Stimulated activated CD8-positive, alpha-beta memory T cell treated with anti-CD3 and anti-CD28 coated beads, Interleukin-15, amount 100 ng/mL, for 48 hours (primary cell): Measurements from ENCODE around the gene ZNF808.
A peak's percentile ranks its signal among the peaks of the same experiment; 100 is the strongest.
"Not testable (repeated sequence)": the region's sequence is repeated elsewhere in the genome, so short reads cannot be mapped to it uniquely, and the experiment has no call there.

Source experiments
- DNase-seq, 2 donors: peaks; one replicate each; pipeline ENCODE4 v3.0.0-alpha.2; 2020; ENCODE audit warnings: low read depth in 2 of 2

Gene ZNF808

DNA sequence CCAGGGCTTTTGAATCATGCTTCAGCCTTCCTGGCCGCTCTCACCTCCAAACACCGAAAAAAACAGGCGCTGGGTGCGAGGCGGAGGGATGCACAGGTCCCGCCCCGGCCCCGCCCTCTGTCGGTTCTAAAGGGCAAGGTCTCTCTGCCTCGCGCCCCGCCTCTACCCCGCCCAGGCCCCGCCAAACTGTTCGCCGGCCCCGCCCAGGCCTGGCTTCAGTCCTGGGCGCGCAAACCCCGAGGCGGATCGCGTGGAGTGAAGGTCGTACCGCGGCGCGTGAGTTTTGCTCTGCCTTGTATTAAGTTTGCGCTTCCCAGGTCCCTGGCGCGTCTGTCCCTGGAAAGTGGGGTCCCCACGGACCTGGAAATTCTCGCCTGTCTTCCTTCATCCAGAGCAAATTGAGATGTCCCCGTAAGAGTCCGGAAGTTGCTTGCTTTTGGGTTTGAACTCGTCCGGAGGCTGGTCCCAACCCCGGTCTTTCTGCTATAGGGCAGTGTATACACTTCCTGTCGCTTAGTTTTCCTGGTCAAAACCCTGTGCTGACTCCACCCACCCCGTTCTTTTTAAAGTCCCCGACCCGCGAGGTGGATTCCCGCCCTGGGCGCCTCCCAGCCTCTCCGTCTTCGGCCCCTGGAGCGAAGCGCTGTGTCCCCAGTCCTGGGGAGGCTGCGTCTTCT lies 8.4 kb downstream of the ZNF808 start:
- DNase-seq: peak; percentile 85 to 86

DNA sequence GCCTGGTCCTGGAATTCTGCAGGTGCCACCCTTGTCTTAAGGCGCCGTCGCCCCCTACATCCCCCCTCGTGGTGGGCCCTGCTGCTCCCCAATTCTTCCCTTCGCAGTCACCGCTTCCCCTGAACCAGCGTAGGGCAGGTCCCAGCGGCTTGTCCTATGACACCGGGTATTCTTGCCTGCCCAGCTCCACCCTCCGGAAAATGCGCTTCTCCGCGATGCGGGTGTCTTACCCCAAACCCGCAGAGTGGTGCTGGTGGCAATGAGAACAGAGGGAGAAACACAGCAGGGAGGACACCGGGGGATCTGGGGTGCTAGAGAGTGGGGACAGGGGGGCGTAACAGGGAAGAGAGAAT lies 9.0 kb downstream of the ZNF808 start:
- peak; percentile 12 to 19 for DNase-seq

DNA sequence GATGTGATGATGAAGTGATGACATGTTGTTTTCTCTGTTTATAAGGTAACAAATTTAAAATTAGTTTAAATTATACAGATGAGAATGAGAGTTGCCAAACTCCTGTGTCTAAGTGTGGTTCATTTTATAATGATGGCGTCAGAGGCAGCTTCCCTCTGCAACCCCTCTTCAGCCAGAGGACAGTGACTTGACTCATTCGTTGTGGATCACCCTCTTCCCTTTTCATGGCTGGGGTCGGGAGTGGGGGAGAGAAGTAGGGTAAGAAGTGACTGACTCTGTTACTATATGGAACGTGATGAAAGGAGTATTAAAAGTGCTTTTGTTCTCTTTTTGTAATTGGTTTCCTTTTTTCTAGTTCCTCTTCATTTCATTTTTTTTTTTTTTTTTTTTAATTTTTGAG lies 11.3 kb downstream of the ZNF808 start:
- DNase-seq: not testable (repeated sequence)

DNA sequence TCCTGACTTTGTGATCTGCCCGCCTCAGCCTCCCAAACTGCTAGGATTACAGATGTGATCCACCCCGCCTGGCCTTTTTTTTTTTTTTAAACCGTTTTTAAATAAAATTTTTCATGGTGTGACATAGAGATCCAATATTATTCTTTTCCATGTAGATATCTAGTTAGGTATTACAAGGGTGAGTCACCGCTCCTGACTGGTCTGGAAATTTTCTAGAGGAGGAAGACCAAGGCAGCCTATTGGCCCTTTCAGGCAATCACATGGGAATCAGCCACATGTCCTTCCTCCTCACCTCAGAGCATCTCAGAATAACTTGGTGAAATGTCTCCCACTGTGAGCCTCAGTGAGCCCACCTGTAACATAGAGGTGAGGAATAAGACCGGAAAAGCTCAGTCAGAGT lies 13.7 kb downstream of the ZNF808 start:
- not testable (repeated sequence) for DNase-seq

DNA sequence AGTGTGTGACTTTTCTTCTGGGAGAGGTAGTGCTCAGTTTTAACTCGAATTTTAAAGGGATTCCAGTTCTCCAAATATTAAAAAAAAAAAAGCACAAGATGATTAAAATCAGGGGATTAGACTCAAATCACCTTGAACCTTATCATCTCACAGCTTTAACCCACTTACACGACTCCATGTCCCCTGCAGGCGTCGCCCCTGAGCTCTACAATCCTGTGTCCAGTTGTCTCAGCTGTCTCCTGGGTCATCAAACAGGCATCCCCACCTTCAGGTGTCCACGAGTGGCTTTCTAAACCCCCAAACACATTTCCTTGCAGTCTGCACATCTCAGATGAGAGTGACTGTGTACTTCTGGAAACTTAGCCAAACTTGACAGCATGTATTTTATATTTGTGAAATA lies 14.1 kb downstream of the ZNF808 start:
- no peak for DNase-seq

DNA sequence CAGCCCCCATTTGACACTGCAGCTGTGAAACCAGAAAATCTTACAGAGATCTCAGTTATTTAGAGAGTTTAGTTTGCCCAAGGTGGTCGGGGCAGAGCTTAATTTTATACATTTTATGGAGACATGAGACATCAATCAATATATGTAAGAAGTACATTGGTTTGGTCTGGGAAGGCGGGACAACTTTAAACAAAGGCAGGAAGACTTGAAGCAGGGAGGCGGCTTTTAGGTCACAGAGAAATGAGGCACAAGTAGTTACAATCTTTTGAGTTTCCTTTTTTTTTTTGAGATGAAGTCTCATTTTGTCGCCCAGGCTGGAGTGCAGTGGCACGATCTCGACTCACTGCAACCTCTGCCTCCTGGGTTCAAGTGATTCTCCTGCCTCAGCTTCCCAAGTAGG lies 15.1 kb downstream of the ZNF808 start:
- not testable (repeated sequence) for DNase-seq

DNA sequence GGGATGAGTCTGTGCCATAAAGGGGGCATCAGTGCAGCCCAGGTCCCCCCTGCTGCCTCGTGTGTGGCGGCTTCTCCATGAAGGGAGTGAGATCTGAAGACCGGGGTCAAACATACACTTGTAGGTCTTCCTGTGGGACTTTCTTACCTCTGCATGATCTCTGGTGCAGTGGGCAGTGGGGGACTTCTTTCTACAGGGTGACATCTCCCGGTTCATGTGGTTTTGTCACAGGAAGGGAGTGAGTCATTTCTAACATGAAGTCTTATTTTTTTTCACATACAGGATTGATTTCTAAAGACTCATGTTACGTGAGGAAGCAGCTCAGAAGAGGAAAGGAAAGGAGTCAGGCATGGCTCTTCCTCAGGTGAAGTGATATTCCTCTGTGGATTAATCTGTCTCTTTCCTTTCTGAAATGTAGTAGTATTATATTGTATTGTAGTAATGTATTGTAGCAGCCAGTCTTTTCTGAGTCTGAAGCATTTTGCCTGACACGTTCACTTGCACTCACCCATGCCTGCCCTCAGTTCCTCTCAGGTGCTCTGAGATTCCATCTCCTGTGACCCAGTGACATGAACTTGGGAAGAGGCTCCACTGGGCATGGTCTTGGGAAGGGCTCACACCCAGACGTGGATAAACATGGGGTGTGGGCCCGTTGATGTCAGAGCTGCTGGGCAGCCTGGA lies 15.7 kb downstream of the ZNF808 start:
- peak; percentile 11 to 17 for DNase-seq

DNA sequence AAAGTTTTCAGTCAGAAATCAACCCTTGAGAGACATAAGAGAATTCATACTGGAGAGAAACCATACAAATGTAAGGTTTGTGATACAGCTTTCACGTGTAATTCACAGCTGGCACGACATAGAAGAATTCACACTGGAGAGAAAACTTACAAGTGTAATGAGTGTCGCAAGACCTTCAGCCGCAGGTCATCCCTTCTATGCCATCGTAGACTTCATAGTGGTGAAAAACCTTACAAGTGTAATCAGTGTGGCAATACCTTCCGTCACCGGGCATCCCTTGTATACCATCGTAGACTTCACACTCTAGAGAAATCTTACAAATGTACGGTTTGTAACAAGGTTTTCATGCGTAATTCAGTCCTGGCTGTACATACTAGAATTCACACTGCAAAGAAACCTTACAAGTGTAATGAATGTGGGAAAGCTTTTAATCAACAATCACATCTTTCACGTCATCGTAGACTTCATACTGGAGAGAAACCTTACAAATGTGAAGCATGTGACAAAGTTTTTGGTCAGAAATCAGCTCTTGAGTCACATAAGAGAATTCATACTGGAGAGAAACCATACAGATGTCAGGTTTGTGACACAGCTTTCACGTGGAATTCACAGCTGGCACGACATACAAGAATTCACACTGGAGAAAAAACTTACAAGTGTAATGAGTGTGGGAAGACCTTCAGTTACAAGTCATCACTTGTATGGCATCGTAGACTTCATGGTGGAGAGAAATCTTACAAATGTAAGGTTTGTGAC lies 26.9 kb downstream of the ZNF808 start:
- DNase-seq: no peak

DNA sequence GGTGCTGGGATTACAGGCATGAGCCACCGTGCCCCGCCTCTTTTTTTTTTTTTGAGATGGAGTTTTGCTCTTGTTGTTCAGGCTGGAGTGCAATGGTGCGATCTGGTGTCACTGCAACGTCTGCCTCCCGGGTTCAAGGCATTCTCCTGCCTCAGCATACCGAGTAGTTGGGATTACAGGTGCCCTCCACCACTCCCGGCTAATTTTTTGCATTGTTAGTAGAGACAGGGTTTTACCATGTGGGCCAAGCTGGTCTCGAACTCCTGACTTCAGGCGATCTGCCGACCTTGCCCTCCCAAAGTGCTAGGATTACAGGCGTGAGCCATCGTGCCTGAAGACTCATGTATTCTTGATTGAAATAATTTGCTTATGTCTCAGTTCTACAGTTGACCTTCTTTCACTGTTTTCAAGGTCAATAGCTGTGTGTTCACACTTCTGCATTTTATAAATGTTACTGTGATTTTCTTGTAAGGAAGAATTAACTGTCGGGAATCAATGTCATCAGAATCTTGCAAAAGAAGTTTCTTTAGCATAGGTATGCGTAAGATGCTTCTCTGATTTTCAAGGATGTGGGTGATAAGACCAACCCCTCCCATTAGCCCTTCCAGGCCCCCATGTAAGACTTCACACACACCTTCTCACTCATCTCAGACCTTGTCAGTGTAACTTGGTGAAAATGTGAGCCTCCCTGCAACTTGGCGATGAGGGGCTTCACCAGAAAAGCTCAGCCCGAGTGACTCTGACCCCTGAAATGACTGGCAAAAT lies 29.9 kb downstream of the ZNF808 start:
- no peak for DNase-seq

DNA sequence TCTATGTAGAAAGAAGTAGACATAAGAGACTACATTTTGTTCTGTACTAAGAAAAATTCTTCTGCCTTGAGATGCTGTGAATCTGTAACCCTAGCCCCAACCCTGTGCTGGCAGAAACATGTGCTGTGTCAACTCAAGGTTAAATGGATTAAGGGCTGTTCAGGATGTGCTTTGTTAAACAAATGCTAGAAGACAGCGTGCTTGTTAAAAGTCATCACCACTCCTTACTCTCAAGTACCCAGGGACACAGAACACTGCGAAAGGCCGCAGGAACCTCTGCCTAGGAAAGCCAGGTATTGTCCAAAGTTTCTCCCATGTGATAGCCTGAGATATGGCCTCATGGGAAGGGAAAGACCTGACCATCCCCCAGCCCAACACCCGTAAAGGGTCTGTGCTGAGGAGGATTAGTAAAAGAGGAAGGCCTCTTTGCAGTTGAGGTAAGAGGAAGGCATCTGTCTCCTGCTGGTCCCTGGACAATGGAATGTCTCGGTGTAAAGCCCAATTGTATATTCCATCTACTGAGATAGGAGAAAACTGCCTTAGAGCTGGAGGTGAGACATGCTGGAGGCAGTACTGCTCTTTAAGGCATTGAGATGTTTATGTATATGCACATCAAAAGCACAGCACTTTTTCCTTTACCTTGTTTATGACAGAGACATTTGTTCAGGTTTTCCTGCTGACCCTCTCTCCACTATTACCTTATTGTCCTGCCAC lies 31.4 kb downstream of the ZNF808 start:
- DNase-seq: not testable (repeated sequence)

DNA sequence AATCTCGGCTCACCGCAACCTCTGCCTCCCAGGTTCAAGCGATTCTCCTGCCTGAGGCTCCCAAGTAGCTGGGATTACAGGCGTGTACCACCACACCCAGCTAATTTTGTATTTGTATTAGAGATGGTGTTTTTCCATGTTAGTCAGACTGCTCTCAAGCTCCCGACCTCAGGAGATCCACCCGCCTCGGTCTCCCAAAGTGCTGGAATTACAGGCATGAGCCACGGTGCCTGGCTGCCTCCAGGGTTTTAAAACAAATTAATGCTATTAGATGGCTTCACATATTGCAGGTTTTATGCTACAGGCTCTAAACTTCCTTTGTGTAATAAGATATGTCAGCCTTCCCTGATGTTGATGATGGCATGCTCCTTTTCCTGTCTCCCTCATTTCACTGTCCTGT lies 34.1 kb downstream of the ZNF808 start:
- not testable (repeated sequence) for DNase-seq

DNA sequence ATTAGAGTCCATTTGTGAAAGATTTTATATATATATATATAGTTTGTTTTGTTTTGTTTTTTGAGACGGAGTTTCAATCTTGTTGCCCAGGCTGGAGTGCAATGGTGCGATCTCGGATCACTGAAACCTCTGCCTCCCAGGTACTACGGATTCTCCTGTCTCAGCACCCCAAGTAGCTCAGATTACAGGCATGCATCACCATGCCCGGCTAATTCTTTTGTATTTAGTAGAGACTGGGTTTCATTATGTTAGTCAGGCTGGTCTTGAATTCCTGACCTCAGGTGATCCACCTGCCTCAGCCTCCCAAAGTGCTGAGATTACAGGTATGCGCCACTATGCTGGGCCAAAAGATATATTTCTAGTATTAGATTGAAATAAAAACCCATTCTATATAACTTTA lies 38.7 kb downstream of the ZNF808 start:
- DNase-seq: no peak

DNA sequence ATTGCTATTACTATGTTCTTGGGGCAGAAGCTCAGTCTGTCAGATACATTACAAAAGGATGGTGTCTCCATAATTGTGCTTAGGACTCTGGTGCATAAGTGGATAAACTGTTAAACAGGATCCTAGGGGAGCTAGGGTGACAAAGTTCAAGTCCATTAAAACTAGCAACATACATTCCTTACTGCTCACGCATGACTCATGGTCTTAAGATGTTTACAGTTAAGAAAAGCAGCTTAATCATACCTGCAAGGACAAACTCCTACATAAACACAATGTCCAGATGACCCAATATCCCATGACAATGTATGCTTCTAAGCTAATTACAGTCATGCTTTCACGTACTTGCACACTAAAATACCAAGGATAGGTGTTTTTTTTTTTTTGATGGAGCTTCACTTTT lies 39.1 kb downstream of the ZNF808 start:
- no peak for DNase-seq

DNA sequence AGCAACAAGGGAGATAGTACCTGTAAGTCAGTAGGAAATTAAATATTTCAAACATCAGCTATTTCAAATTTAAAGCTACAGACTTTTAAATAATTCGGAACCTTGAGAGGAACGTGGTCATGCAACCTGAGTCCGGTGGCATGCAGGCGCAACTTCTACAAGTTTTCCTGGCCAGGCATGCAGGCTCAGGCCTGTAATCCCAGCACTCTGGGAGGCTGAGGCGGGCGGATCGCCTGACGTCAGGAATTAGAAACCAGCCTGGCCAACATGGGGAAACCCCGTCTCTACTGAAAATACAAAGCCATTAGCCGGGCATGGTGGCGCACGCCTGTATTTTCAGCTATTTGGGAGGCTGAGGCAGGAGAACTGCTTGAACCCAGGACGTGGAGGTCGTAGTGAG lies 40.5 kb downstream of the ZNF808 start:
- DNase-seq: no peak

DNA sequence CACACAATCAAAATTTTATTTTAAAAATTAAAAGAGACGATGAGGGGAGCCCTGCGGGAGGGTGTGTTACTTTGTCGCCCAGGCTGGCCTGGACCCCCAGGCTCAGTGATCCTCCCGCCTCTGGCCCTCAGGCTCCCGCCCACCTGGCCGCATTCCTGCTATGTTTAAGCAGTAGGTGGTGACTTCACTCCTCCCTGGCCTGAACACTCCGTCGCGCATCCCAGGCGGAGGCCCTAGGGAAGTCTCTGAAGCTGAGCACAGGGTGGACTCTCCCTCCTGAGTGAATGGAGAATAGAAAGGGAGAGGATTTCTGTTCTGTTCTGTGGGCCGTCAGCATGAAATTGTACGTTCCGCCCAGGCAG lies 42.2 kb downstream of the ZNF808 start:
- not testable (repeated sequence) for DNase-seq

DNA sequence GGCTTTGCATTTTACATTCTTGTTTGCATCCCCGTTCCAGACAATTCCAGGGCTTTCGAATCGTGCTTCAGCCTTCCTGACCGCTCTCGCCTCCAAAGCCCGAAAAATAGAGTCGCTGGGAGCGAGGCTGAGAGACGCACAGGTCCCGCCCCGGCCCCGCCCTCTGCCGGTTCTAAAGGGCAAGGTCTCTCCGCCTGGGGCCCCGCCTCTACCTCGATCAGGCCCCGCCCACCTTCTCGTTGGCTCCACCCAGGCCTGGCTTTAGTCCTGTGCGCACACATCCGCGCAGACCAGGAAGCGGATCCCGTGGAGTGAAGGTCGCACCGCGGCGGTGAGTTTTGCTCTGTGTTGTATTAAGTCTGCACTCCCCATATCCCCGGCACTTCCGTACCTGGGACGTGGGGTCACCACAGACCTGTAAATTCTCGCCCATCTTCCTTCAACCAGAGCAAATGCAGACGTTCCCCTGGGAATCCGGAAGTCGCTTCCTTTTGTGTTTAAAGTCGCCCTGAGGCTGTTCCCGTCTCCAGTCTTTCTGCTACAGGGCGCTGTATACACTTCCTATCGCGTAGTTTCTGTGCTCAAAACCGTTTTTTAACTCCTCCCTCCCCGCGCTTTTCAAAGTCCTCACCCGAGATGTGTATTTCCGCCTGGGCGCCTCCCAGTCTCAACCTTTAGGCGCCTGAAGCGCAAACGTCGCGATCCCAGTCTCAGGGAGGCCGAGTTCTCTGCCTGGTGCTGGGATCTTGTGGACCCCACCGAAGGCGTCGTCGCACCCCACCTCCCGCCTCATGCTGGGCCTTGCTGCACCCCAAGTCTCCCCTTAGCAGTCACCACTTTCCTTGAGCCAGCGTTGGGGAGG lies 42.8 kb downstream of the ZNF808 start, which contains the start of gene ZNF701:
Gene ZNF701, plus strand, starts transcription at position 288 of the 862 bp plus-strand sequence. CDS start 3,861 bp downstream, outside the sequence.
- DNase-seq: peak; percentile 82 to 87

DNA sequence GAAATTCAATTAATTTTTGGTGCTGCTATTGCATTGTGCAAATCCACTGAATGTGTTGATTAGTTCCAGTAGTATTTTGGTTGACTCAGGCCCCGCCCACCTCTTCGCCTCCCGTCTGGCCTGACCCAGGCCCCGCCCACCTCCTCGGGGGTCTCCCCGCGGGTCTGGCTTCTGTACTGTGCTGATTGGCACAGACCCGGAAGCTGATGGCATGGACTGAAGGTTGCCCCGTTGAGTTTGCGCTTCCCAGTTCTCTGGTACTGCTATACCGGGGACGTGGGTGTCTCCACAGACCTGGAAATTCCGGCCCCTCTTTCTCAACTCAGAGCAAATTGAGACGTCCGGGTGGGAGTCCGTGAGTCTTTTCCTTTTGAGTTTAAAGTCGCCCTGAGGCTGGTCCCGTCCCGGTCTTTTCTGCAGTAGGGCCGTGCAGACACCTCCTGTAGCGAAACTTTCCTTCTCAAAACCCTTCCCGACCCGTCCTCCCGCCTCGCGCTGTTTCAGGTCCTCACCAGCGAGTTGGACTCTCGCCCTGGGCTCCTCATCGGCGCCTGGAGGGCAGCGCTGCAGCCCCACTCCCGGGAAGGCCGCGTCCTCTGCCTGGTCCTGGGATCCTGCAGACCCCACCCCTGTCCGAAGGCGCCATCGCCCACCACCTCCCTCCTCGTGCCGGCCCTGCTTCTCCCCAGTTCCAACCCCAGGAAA lies 57.4 kb downstream of the ZNF808 start:
- DNase-seq: no peak

DNA sequence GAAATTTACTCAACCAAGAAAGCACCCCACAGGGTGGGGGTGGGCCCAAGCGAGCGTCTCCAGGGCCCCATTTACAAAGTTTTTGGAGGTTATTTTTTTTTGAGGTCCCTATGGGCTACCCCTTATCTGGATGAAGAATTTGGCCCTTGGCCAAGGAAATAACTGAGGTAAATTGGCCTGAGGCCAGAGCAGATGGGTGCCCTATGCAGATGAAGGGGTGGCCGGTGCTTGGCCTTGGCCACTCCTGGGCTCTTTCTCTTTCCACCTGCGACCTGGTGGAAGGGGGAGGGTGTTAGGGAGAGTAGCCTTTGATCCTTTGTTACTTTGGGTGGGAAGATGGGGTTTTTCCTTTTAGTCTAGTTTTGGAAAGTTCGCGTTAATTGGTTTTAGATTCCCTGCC lies 58.1 kb downstream of the ZNF808 start:
- no peak for DNase-seq

DNA sequence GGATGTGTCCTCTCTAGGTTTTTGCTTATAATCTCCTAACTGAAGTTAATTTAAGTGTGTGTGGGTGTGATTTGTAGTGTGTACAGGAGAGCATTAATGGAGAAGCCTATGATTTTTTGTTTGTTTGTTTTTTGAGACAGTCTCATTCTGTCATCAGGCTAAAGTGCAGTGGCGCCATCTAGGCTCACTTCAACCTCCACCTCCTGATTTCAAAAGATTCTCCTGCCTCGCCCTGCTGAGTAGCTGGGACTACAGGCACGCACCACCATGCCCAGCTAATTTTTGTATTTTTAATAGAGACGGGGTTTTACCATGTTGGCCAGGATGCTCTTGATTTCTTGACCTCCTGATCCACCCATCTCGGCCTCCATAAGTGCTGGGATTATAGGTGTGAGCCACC lies 63.3 kb downstream of the ZNF808 start:
- no peak for DNase-seq

DNA sequence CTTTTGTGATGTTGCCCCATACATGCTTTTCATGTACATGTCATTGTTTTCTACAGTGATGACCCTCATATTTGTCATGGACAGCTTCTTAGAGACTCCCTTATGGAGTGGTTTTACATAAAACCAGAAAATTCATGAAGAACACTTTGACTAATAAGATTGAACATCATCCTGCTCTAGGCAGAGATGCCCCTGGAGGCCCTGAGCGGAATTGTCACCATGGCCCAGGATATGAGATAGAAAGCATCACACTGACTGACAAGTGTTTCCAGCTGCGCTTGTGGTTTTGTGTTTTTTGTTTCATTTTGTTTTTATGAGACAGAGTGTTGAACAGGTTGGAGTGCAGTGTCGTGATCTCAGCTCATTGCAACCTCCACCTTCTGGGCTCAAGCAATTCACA lies 64.8 kb downstream of the ZNF808 start:
- no peak for DNase-seq
